CD4-positive, alpha-beta T cell (primary cell): ENCODE measurements around the gene COA7. TPM values are rescaled to one million over a fixed set of nuclear protein-coding genes. Genes with fewer than 3 reads are reported as not detected.

ENCODE experiments used
- ATAC-seq: fragments of 200-7000 bp; cut with Tn5 transposase; one replicate; pipeline ENCODE4 v1.10.0; 2022; ENCODE audit warnings: mild to moderate bottlenecking; ENCODE audit not compliant: poor library complexity
- CTCF ChIA-PET: fragments of 350-600 bp; sonication (Branson Sonifier 250); formaldehyde crosslinking; loops from one replicate; lab custom pipeline; 2021; ENCODE audit warnings: antibody characterized with exemption, inconsistent platforms; lab: Charles Lee
- POLR2A ChIA-PET: fragments of 350-600 bp; sonication (Branson Sonifier 250); formaldehyde crosslinking; loops from one replicate; lab custom pipeline; 2021; ENCODE audit warnings: antibody characterized with exemption, inconsistent platforms; lab: Charles Lee
- DNase-seq, 14 experiments: peaks; one replicate each; pipeline ENCODE4 v3.0.0-alpha.2; 2013 to 2020; ENCODE audit warnings: mixed read lengths in 2 of 14
- H3K27ac ChIP-seq, 2 donors: one replicate each; pipeline versions ENCODE4 v1.5.1 to v1.7.0; 2013; ENCODE audit warnings: low read length in 2 of 2, low read depth in 1 of 2, mild to moderate bottlenecking in 1 of 2
- H3K27me3 ChIP-seq, 2 experiments: 1 replicate in 1 of 2; 2 replicates in 1 of 2; pipeline versions ENCODE4 v1.6.1 to v1.7.0; 2013; ENCODE audit warnings: low read length in 2 of 2, control low read depth in 1 of 2, mild to moderate bottlenecking in 1 of 2, moderate library complexity in 1 of 2; ENCODE audit not compliant: insufficient read depth in 2 of 2, control insufficient read depth in 1 of 2
- H3K36me3 ChIP-seq: one replicate; pipeline ENCODE4 v1.6.1; 2013; ENCODE audit warnings: low read length, control low read depth; ENCODE audit not compliant: insufficient read depth
- H3K4me1 ChIP-seq: one replicate; pipeline ENCODE4 v1.6.1; 2013; ENCODE audit warnings: low read length, control low read depth; ENCODE audit not compliant: insufficient read depth
- H3K4me3 ChIP-seq: one replicate; pipeline ENCODE4 v1.5.1; 2013; ENCODE audit warnings: mild to moderate bottlenecking, low read length, moderate library complexity
- H3K9me3 ChIP-seq, 2 experiments: 1 replicate in 1 of 2; 2 replicates in 1 of 2; pipeline versions ENCODE4 v1.6.1 to v1.7.0; 2013; ENCODE audit warnings: low read length in 2 of 2, mild to moderate bottlenecking in 2 of 2, control low read depth in 1 of 2, moderate library complexity in 1 of 2; ENCODE audit not compliant: control insufficient read depth in 1 of 2, insufficient read depth in 1 of 2
- H3K27ac Mint-ChIP-seq: one replicate; pipeline ENCODE4 v1.8.0; 2020; ENCODE audit warnings: mixed read lengths
- H3K27me3 Mint-ChIP-seq: one replicate; pipeline ENCODE4 v1.8.0; 2021; ENCODE audit warnings: mixed read lengths
- H3K36me3 Mint-ChIP-seq: one replicate; pipeline ENCODE4 v1.8.0; 2021; ENCODE audit warnings: low read depth, mixed read lengths
- H3K4me1 Mint-ChIP-seq: one replicate; pipeline ENCODE4 v1.8.0; 2021; ENCODE audit warnings: low read depth, mixed read lengths
- H3K4me3 Mint-ChIP-seq: one replicate; pipeline ENCODE4 v1.8.0; 2020; ENCODE audit warnings: mild to moderate bottlenecking, mixed read lengths
- H3K9me3 Mint-ChIP-seq: one replicate; pipeline ENCODE4 v1.8.0; 2020; ENCODE audit warnings: mixed read lengths
- intact Hi-C, 2 experiments: fragments of 100-400 bp; cut with DNase I in 1 of 2; cut with micrococcal nuclease in 1 of 2; formaldehyde crosslinking; loops; one replicate each; pipeline versions ENCODE4 v1.15.1 to v1.9.0; 2023 to 2025; cut with DNase I, micrococcal nuclease
- total RNA-seq, 174 experiments: library from RNA in 2 of 174; stranded (reverse) in 2 of 174; gene quantifications; one replicate each; pipeline ENCODE4 v1.2.3 and lab custom pipeline; 2021 to 2026
- TF ChIP-seq, protein P1 (sequence below): fragments of 200-600 bp; IDR thresholded peaks from one replicate; pipeline ENCODE4 v1.8.0; 2022; ENCODE audit warnings: antibody characterized with exemption, mild to moderate bottlenecking

The COA7 gene
- total RNA-seq, 2 experiments from 2014 or later = 0.99 to 1.1 TPM

- H3K27me3 Mint-ChIP-seq = no peaks in the 10 kb centered on the region
- Histone ChIP-seq H3K36me3 (peaks cover 8% of the 10 kb centered on the region), H3K4me1 (peaks cover 89% of the 10 kb centered on the region), H3K9me3 (no peaks in the 10 kb centered on the region), H3K27me3 (no peaks in the 10 kb centered on the region), H3K4me3 (no peak overlapping the region), H3K27ac (peak overlapping the region; percentile 76 to 91)
- POLR2A ChIA-PET = interaction anchor here (0.6 to 8.7 kb wide), 11 partner anchors 14 to 231 kb away, joined by 3 to 97 read pairs (median 5); partner anchors contain the start of genes GPX7, ORC1, PRPF38A and TUT4
- peaks cover 27% of the 10 kb centered on the region for H3K36me3 Mint-ChIP-seq
- H3K4me1 Mint-ChIP-seq = peaks cover 80% of the 10 kb centered on the region
- intact Hi-C loops = loop anchor here in 1 of 2 experiments (2.0 kb wide), 2 partner anchors 51 to 83 kb away; partner anchors contain the start of gene TUT4
- TF ChIP-seq, protein P1, sequence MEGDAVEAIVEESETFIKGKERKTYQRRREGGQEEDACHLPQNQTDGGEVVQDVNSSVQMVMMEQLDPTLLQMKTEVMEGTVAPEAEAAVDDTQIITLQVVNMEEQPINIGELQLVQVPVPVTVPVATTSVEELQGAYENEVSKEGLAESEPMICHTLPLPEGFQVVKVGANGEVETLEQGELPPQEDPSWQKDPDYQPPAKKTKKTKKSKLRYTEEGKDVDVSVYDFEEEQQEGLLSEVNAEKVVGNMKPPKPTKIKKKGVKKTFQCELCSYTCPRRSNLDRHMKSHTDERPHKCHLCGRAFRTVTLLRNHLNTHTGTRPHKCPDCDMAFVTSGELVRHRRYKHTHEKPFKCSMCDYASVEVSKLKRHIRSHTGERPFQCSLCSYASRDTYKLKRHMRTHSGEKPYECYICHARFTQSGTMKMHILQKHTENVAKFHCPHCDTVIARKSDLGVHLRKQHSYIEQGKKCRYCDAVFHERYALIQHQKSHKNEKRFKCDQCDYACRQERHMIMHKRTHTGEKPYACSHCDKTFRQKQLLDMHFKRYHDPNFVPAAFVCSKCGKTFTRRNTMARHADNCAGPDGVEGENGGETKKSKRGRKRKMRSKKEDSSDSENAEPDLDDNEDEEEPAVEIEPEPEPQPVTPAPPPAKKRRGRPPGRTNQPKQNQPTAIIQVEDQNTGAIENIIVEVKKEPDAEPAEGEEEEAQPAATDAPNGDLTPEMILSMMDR = no peak
- DNase-seq = peak in 3 of 14 experiments; percentile 48 to 74 (median 56)
- peak overlapping the region; percentile 77 for H3K4me3 Mint-ChIP-seq
- no peaks in the 10 kb centered on the region for H3K9me3 Mint-ChIP-seq
- no peak for ATAC-seq
- CTCF ChIA-PET = interaction anchor here (0.9 kb wide), 1 partner anchor 51 kb away, joined by 5 read pairs; no protein-coding TSS in a partner anchor
- peak overlapping the region; percentile 98 for H3K27ac Mint-ChIP-seq
These were observed 62.6 kb downstream of the COA7 start for GRCh38 chr1:52635321-52636089.

Other genes starting within 250 kb of the COA7 start
- 100 to 1,000 TPM; 141 to 147 TPM for gene TUT4, start 145.3 kb downstream of the COA7 start, total RNA-seq
- 10 to 100 TPM; 11.7 to 12.5 TPM for gene GPX7, start 96.0 kb downstream of the COA7 start, total RNA-seq
- 10 to 100 TPM; 25.9 to 28.4 TPM for gene SHISAL2A, start 65.2 kb downstream of the COA7 start, total RNA-seq
- 10 to 100 TPM; 14.1 to 16.1 TPM for gene ZYG11B, start 28.1 kb upstream of the COA7 start, total RNA-seq
- under 1 TPM; 0.11 to 0.16 TPM for gene ZYG11A, start 144.4 kb upstream of the COA7 start, total RNA-seq
- gene ECHDC2, start 223.4 kb upstream of the COA7 start, total RNA-seq = 100 to 1,000 TPM; 121 to 140 TPM
- 10 to 100 TPM; 22.7 to 27.0 TPM for gene SCP2, start 228.9 kb upstream of the COA7 start, total RNA-seq